Embryonic facial prominence (tissue), 1 donor: ENCODE data around the gene TRIM10.
"Not testable (repeated sequence)": the region's sequence is repeated elsewhere in the genome, so short reads cannot be mapped to it uniquely, and the experiment has no call there.

ENCODE experiments used
- DNase-seq: peaks from one replicate; pipeline ENCODE4 v3.0.0-alpha.2; 2016; ENCODE audit errors: extremely low spot score

Gene TRIM10

GRCh38 chr6:30127238-30128093, 33.5 kb downstream of the TRIM10 start:
- DNase-seq, result no peak

DNA sequence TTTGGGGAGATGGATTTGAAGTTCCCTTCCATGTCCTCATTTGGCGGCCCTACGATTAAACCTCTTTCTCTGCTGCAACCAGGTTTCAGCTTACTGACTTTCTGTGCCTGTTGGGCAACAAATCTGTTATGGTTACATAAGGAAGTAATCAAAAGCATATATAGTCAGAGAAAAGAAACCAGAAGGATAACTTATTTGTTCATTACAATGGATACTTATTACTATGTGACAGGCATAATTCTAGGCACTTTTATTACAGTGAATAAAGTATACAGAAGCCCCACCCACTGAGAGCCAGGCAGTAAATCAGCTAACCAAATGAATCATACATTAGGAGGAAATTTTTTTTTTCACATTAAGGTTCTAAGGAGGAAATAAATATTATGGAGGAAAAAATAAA, 38.5 kb downstream of the TRIM10 start:
- no peak for DNase-seq

DNA sequence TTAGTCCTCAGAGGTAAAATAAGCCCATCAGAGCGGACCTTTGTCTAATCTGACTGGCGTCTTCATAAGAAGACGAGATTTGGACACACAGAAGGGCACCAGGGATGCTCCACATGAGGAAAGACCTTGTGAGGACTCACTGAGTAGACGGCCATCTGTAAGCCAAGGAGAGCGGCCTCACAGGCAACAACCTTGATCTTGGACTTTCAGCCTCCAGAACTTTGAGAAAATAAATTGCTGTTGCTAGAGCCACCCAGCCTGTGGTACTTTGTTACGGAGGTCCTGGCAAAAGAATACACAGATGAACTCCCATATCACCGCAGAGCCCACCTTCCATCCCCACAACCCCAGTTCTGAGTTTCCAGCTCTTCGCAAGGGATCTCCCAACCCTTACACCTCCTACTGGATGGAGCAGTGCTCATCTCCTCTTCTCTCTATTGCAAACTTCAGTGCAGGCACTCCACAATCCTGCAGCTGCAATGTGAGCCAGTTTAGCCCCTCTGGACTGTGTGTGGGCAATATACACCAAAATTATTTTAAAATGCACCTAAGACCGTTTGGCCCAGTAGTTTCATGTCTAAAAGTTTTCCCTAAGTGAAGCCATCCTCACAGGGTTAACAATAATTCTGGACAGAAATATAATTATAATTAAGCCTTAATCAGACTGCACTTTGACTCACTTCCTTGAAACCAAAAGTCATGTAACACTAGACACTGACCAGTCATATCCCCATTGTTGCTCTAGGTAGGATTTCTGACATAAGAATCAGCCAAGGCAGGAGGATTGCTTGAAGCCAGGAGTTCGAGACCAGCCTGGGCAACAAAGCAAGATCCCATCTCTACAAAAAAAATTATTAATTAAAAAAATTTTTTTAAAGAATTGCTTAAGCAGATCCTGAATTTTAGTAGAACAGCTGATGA, 39.3 kb downstream of the TRIM10 start:
- no peak for DNase-seq

DNA sequence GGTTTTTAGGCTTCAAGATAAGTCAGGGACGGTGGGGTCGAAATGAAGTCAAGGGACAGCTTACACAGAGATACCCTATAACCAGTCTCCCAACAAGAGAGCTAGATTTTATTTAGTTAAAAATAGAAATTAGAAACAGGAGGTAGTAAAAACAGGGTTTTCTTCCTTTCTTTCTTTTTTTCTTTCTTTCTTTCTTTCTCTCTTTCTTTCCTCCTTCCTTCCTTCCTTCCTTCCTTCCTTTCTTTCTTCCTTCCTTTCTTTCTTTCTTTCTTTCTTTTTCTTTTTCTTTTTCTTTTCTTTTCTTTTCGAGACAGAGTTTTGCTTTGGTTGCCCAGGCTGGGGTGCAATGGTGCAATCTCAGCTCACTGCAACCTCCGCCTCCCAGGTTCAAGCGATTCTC, 42.3 kb downstream of the TRIM10 start:
- not testable (repeated sequence) for DNase-seq

DNA sequence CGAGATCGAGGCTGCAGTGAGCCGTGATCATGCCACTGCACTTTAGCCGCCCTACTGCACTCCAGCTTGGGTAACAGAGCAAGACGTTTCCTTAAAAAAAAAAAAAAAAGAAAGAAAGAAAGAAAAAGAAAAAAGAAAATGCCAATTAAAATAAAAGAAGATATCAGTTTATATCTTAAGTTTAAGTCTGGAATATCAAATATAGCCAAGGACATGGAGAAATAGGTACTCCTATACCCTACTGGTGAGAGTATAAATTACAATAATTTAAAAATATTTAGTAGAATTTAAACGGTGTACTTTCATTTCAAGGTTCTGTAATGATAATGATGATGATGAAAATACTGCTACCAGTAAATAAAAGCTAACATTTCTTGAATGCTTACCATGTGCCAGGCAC, 44.3 kb downstream of the TRIM10 start:
- DNase-seq, result no peak

- no peak for DNase-seq
Observed at GRCh38 chr6:30113841-30114240, 47.2 kb downstream of the TRIM10 start.

- no peak for DNase-seq
Observed at GRCh38 chr6:30113003-30113759, 47.8 kb downstream of the TRIM10 start, which contains the start of gene TRIM31. Gene TRIM31 (minus strand): TSS chr6:30113090. CDS start chr6:30112805, 285 bp downstream.

DNA sequence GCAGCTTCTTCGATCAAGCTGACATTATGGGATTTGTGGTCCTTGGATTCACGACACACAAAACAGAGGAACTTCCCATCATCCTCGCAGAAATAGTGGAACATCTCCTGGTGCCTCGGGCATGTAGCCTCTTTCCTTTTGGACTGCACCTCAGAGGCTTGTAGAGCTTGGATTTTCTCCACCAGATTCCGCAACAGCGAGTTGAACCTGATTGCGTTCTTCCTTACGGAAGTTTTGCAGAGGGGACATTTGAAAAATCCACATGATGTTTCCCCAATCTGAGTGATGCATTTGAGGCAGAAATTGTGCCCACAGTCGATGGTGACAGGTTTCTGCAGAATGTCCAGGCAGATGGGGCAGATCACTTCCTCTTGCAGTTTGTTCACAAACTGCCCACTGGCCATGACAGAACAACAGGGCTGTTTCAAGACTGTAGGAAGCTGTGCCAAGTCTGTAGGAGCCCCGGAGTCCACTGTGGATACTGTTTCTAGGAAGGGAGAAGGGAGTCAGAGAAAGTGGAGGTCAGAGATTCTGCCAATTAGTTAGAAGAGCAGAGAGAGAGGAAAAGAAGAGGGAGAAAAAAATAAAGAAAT, 48.5 kb downstream of the TRIM10 start:
- no peak for DNase-seq

DNA sequence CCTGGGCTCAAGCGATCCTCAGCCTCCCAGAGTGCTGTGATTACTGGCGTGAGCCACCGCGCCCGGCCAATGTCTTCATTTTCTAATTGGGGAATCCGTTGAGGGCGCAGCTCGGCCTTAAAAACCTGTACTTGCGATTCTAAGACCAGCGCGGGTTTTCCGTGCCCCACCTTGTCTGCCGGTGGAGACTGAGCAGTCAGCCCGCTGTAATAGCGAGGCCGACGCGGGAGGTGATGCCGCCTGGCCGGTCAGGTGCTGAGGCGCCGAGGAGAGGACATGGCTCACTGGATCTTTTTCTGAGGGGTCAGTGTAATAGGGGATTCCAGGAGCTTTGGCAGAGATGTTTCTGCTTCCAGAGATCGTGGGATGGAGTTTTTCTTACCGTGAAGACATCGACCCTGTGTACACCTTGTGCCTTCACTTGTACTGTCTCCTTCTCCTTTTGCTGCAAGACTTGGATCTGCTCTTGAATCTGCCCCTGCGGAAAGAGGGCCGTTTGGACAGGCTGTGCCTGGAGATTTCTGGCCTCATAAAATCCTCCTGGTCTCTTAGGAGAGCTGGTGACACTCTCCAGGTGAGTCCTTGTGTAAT, 49.6 kb downstream of the TRIM10 start:
- DNase-seq, result no peak

DNA sequence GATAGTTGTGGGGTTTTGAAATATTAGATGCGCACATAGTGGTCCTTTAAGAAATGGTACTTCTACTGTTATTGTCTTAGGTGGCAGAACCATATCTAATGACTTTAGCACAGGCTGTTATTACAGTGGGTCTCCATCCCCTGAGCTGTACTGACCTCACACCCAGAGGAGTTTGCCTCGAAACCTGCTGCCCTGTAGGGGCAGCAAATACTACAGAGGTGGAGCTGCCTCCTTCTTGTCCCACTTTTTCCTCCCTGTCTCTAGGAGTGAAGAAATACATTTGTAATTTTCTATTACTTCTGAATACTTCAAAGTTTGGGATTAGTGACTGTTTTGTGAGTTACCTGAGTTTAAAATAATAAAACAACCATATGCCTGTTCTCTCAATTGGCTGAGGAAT, 56.4 kb downstream of the TRIM10 start:
- DNase-seq, result no peak

DNA sequence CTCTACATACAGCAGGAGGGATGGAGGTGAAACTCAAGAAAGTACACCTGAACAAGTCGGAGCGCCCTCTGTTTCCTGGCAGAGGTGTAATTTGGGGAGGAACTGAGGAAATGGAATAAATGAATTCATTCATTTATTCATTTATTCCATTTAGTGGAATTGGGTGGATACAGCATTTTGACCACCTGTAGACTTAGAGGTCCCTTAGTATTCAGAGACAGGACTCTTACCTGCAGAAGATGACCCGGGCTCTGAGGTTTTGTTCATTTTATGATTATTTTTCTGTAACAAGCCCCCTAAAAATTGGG, 57.2 kb downstream of the TRIM10 start:
- DNase-seq, result no peak

GRCh38 chr6:30102970-30103871, 57.8 kb downstream of the TRIM10 start:
- DNase-seq, result peak; percentile 56

GRCh38 chr6:30102414-30102969, 58.5 kb downstream of the TRIM10 start:
- DNase-seq, result no peak
